ENCODE data around the gene MYL6B.
A peak's percentile ranks its signal among the peaks of the same experiment; 100 is the strongest.
"Not testable (repeated sequence)": the region's sequence is repeated elsewhere in the genome, so short reads cannot be mapped to it uniquely, and the experiment has no call there.

The MYL6B gene

GRCh38 chr12:56152132-56152755 lies at the start of gene MYL6B:
Gene MYL6B (plus strand): TSS chr12:56152587. CDS start chr12:56153919, 1,332 bp downstream.
- H3K36me3 Mint-ChIP-seq = peaks cover 10% of the 10 kb centered on the region
- peak within 1 kb of the TSS; percentile 97 for H3K27ac Mint-ChIP-seq
- ATAC-seq = peak; percentile 94
- no peaks in the 10 kb centered on the region for H3K27me3 Mint-ChIP-seq
- peaks cover 49% of the 10 kb centered on the region for H3K4me1 Mint-ChIP-seq
- peak within 1 kb of the TSS; percentile 92 for H3K4me3 Mint-ChIP-seq
- no peaks in the 10 kb centered on the region for H3K9me3 Mint-ChIP-seq

DNA sequence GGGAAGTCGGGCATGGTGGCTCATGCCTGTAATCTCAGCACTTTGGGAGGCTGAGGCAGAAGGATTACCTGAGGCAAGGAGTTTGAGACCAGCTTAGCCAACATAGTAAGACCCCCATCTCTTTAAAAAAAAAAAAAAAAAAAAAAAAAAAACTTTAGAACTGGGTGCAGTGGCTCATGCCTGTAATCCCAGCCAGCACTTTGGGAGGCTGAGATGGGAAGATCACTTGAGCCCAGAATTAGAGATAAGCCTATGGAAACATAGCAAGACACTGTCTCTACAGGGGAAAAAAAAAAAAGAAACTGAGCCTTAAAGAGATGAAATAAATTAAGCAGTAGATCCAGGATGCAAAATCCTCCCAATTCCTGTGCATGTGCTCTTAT lies 49.7 kb upstream of the MYL6B start:
- Mint-ChIP-seq H3K27ac (no peak overlapping the region), H3K36me3 (peaks cover 17% of the 10 kb centered on the region), H3K4me3 (no peak overlapping the region), H3K27me3 (no peaks in the 10 kb centered on the region), H3K4me1 (peaks cover 31% of the 10 kb centered on the region), H3K9me3 (no peaks in the 10 kb centered on the region)
- no peak for ATAC-seq

GRCh38 chr12:56103066-56103711 lies 49.2 kb upstream of the MYL6B start:
- H3K4me3 Mint-ChIP-seq = peak overlapping the region; percentile 98
- peaks cover 31% of the 10 kb centered on the region for H3K4me1 Mint-ChIP-seq
- peaks cover 17% of the 10 kb centered on the region for H3K36me3 Mint-ChIP-seq
- H3K27me3 Mint-ChIP-seq = no peaks in the 10 kb centered on the region
- no peak for ATAC-seq
- H3K9me3 Mint-ChIP-seq = no peaks in the 10 kb centered on the region
- H3K27ac Mint-ChIP-seq = peak overlapping the region; percentile 94

DNA sequence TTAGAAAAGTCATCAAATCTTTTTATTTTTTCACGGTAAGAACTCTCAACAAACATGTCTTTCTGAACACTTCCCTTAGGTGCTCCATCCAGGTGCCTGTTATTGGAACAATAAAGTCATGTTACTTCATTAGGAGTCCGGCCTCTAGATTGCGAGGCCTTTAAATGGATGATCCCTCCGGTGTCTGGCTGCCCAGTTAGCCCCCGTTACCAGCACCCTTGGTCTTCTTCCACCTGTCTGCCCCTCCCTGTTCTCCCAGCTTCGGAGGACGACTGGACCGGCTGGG lies 48.6 kb upstream of the MYL6B start:
- peaks cover 17% of the 10 kb centered on the region for H3K36me3 Mint-ChIP-seq
- H3K4me3 Mint-ChIP-seq = peak overlapping the region; percentile 98
- H3K27me3 Mint-ChIP-seq = no peaks in the 10 kb centered on the region
- no peak for ATAC-seq
- H3K27ac Mint-ChIP-seq = peak overlapping the region; percentile 94
- peaks cover 31% of the 10 kb centered on the region for H3K4me1 Mint-ChIP-seq
- no peaks in the 10 kb centered on the region for H3K9me3 Mint-ChIP-seq

- Mint-ChIP-seq H3K4me3 (peak within 1 kb of the TSS; percentile 98), H3K27me3 (no peaks in the 10 kb centered on the region), H3K9me3 (no peaks in the 10 kb centered on the region), H3K36me3 (peaks cover 17% of the 10 kb centered on the region), H3K27ac (peak within 1 kb of the TSS; percentile 94), H3K4me1 (peaks cover 31% of the 10 kb centered on the region)
- ATAC-seq = peak; percentile 99
Measured at GRCh38 chr12:56104109-56104814, 48.1 kb upstream of the MYL6B start, which contains the start of gene PA2G4. Gene PA2G4 (plus strand): TSS chr12:56104559. CDS start chr12:56104738, 179 bp downstream.

- H3K36me3 Mint-ChIP-seq = peaks cover 20% of the 10 kb centered on the region
- H3K27me3 Mint-ChIP-seq = no peaks in the 10 kb centered on the region
- peak; percentile 32 for ATAC-seq
- H3K4me3 Mint-ChIP-seq = peak overlapping the region; percentile 98
- H3K4me1 Mint-ChIP-seq = peaks cover 31% of the 10 kb centered on the region
- H3K27ac Mint-ChIP-seq = peak overlapping the region; percentile 94
- no peaks in the 10 kb centered on the region for H3K9me3 Mint-ChIP-seq
Measured at GRCh38 chr12:56104815-56105608, 47.4 kb upstream of the MYL6B start.

DNA sequence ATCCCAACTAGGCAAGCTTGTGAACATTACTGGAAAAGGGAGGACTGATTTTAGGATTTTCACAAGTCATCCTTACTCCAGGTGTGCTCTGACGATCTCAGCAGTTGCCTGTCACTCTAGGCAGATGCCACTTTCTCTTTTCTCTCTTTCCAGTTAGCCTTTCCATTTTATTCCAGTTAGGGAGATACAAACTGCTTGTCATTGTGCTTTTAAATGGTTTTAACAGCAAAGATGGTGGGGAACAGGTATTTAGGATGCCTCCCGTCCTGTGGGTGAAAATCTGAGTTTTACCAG lies 46.8 kb upstream of the MYL6B start:
- Mint-ChIP-seq H3K4me3 (peak overlapping the region; percentile 98), H3K36me3 (peaks cover 26% of the 10 kb centered on the region)

GRCh38 chr12:56107242-56107641 lies 45.1 kb upstream of the MYL6B start:
- ATAC-seq = no peak
- Mint-ChIP-seq H3K36me3 (peaks cover 42% of the 10 kb centered on the region), H3K9me3 (no peaks in the 10 kb centered on the region), H3K27ac (no peak overlapping the region), H3K27me3 (no peaks in the 10 kb centered on the region), H3K4me1 (peaks cover 31% of the 10 kb centered on the region), H3K4me3 (no peak overlapping the region)

More for the DNA sequence above, 46.8 kb upstream of the MYL6B start:
- no peaks in the 10 kb centered on the region for H3K27me3 Mint-ChIP-seq
- no peak for ATAC-seq
- peak overlapping the region; percentile 94 for H3K27ac Mint-ChIP-seq
- peaks cover 31% of the 10 kb centered on the region for H3K4me1 Mint-ChIP-seq
- no peaks in the 10 kb centered on the region for H3K9me3 Mint-ChIP-seq

DNA sequence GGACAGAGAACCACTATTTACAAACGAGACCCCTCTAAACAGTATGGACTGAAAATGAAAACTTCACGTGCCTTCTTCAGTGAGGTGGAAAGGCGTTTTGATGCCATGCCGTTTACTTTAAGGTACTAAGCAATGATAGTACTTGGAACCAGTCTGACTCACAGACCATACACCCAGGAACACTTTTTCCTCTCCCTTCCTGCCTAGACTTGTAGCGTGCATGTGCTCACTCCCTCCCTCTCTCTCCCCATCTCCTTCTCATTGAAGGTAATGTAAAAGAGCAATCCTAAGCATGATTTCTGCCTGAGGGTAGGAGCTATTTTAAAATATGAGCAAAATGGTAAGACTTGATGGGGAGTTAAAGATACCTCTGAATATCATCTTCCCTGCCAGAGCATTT lies 41.8 kb upstream of the MYL6B start:
- Mint-ChIP-seq H3K9me3 (no peaks in the 10 kb centered on the region), H3K4me1 (peaks cover 14% of the 10 kb centered on the region), H3K4me3 (no peak overlapping the region), H3K27me3 (no peaks in the 10 kb centered on the region), H3K27ac (no peak overlapping the region), H3K36me3 (peaks cover 57% of the 10 kb centered on the region)
- no peak for ATAC-seq

DNA sequence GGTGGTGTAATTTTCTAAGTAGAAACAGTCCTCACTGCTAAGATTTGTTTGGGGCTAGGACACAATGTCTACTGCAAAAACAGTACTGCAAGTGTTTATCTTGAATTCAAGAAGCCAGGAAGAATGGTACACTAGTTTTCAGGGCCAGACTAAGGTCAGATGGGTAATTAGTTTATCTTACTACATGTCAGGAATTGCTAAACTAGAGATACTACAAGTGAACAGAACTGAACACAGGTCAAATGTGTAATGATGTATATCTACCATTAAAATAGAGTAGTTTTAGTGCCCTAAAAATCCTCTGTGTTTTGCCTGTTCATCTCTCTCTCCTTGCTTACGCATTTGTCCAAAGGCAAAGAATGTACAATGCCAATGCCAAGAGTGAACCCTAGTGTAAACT lies 38.3 kb upstream of the MYL6B start:
- peaks cover 13% of the 10 kb centered on the region for H3K4me1 Mint-ChIP-seq
- peak overlapping the region; percentile 59 for H3K27ac Mint-ChIP-seq
- H3K9me3 Mint-ChIP-seq = no peaks in the 10 kb centered on the region
- no peak for ATAC-seq
- H3K36me3 Mint-ChIP-seq = peaks cover 59% of the 10 kb centered on the region
- H3K27me3 Mint-ChIP-seq = no peaks in the 10 kb centered on the region
- no peak overlapping the region for H3K4me3 Mint-ChIP-seq

GRCh38 chr12:56115329-56115728 lies 37.1 kb upstream of the MYL6B start:
- H3K4me1 Mint-ChIP-seq = peaks cover 23% of the 10 kb centered on the region
- H3K9me3 Mint-ChIP-seq = no peaks in the 10 kb centered on the region
- H3K27ac Mint-ChIP-seq = peak overlapping the region; percentile 91
- no peaks in the 10 kb centered on the region for H3K27me3 Mint-ChIP-seq
- no peak for ATAC-seq
- H3K36me3 Mint-ChIP-seq = peaks cover 53% of the 10 kb centered on the region
- peak overlapping the region; percentile 100 for H3K4me3 Mint-ChIP-seq

GRCh38 chr12:56116267-56117081 lies 35.9 kb upstream of the MYL6B start, which contains the start of gene RPL41:
Gene RPL41 (plus strand): TSS chr12:56116633.
- H3K27ac Mint-ChIP-seq = peak within 1 kb of the TSS; percentile 91
- peak within 1 kb of the TSS; percentile 100 for H3K4me3 Mint-ChIP-seq
- H3K9me3 Mint-ChIP-seq = no peaks in the 10 kb centered on the region
- peaks cover 51% of the 10 kb centered on the region for H3K36me3 Mint-ChIP-seq
- ATAC-seq = peak; percentile 76
- no peaks in the 10 kb centered on the region for H3K27me3 Mint-ChIP-seq
- H3K4me1 Mint-ChIP-seq = peaks cover 30% of the 10 kb centered on the region

- Mint-ChIP-seq H3K4me1 (peaks cover 30% of the 10 kb centered on the region), H3K27ac (peak overlapping the region; percentile 91), H3K4me3 (peak overlapping the region; percentile 100), H3K36me3 (peaks cover 44% of the 10 kb centered on the region)
- H3K27me3 Mint-ChIP-seq, H3K9me3 Mint-ChIP-seq, ATAC-seq: not testable (repeated sequence)
Measured at GRCh38 chr12:56117082-56117706, 35.2 kb upstream of the MYL6B start.
